Measurements from ENCODE around the gene LYZL6.
"Not testable (repeated sequence)": the region's sequence is repeated elsewhere in the genome, so short reads cannot be mapped to it uniquely, and the experiment has no call there.

LYZL6 gene

DNA sequence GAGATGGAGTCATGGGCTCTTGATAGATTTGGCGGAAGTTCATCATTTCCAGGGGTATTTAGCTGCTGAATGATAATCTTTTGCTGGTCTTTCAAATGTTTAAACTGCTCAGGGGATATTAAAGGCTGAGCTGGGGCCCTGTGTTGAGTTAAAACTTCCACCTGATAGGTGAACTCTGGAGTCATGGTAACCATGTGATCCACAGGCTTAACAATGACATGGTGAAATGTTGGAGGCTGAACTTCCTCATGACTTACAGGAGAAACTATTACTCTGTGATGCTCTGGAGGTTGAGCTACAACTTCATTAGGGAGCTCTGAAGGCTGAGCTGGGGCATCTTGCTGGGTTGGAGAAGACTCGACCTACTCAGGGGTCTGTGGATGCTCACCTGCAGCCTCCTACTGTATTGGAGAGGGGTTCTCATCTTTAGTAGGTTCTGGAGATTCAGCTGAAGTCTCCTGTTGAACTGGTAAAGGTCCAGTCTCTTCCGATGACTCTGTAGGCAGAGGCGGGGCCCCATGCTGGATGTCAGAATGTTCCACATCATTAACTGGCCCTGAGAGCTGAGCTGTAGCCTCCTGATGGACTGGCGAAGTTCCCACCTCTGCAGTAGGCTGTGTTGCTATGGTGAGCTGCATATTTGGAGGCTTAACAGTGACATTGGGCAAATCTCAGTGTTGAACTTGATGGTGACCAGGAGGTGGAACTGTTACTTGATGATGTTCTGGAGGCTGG lies 37.2 kb downstream of the LYZL6 start:
- DNase-seq: no peak

DNA sequence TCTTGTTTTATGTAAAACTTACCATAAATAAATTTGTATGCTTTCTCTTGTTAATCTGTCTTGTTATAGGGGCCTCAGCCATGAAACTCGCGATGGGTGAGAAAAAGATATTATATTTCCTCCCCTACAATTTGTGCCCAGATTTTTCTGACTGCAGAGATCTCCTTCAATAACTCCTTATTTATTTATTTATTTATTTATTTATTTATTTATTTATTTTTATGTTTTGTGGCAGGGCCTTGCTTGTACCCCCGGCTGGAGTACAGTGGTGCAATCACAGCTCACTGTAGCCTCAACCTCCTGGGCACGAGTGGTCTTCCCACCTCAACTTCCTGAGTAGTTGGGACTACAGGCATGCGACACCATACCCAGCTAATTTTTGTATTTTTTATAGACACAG lies 40.1 kb downstream of the LYZL6 start:
- no peak for DNase-seq

- no peak for DNase-seq
Observed at GRCh38 chr17:35901631-35902175, 41.8 kb downstream of the LYZL6 start.

DNA sequence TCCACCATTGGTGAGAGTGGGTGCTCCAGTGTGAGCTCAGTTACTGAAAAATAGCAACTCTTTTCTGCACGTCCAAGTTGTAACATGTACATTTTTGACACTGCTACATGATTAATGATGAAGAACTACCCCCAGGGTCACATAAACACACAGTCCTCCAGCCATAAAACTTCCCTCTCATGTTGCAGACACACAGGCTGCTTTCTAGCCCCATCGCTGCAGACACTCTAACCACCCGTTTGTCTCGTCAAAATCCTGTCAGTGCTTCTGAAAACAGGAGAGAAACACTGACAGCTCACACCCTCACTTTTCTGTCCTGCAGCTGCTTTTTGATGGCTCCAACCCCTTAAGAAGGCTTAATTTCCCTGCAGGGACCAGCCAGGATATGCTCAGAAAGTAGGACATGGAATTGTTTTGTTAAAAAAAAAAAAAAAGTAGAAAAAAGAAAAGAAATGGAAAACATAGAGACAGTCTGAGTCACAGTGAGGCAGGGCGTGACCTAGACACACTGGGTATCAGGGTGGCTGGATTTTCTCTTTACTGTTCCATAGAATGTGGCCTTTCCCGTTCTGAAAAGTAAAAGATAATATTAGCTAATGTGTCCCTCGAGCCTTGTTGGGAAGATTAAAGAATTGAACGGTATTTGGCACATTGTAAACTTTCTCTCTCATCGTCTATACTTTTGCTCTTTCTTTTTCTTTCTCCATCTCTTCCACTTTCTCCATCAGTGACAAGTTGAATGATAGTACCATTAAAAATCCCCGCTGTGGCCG lies 42.6 kb downstream of the LYZL6 start:
- DNase-seq: no peak

DNA sequence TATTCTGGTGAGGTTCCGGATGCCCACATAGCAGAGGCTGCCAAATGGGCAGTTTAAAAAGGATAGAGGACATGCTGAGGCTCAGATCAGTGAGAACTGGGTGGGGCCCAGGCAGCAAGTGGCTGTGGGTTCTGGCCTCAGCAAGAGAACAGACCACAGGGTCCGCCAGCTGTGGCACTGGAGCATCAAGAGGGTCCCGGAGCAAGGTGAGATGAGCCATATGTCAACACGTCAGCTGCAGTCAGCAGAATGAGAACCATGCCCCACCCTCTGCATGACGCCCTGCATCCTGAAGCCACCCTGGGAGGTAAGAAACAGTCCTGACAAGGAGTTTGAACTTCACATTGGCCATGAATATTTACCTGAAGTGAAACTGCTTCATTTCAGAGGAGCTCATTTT lies 43.2 kb downstream of the LYZL6 start:
- no peak for DNase-seq

- peak in 1 of 2 experiments; percentile 44 for DNase-seq
Observed at GRCh38 chr17:35898283-35899070, 45.0 kb downstream of the LYZL6 start.

DNA sequence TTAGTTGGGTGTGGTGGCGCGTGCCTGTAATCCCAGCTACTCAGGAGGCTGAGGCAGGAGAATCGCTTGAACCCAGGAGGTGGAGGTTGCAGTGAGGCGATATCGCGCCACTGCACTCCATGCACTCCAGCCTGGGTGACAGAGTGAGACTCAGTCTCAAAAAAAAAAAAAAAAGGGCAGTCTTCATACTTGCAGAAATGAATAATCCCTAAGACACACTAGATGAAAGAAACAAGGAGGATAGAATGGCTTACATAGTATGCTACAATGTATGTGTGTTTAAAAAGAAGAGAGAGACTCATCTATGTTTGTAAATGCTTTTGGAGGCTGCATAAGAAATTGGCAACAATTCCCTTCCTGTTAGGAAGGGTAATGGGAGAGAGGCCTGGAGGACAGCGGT lies 45.7 kb downstream of the LYZL6 start:
- DNase-seq: not testable (repeated sequence)

- peak in 1 of 2 experiments; percentile 43 for DNase-seq
Observed at GRCh38 chr17:35895636-35896587, 47.6 kb downstream of the LYZL6 start.

DNA sequence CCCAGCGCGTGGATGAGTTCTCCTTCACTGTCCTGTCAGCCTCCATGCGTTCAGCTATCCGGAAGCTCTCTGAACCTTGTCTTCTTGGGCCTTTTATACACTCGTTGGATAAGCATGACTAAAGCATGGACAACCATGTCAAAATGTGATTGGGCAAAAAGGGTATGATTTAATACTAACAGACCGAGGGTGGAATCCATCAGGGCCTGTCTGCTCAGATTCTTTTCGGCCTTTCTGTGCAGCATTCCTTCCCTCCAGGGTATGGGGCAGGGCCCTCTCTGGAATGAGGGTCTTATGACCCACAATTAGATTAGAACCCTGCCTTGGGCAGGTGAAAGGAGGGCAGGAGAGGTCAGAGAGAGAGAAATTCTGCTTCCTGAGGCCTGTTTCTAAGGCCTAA lies 49.3 kb downstream of the LYZL6 start:
- DNase-seq: no peak

DNA sequence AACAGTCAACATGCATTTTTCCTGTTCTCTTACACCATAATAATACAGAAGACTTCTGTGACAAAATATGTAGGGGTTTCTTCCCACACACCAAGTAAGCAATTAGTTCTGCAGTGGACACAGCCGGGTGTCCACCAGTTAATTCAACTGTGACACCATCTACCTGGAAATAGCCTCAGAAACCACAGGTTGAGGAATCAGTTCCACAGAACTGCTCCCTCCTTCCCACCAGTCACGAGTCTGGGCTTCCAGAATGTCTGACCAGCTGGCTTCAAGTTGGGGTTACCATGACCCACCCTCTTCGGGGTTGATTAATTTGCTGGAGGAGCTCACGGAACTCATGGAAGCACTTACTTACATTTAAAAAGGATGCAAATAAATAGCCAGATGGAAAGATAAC lies 49.8 kb downstream of the LYZL6 start:
- DNase-seq: no peak

DNA sequence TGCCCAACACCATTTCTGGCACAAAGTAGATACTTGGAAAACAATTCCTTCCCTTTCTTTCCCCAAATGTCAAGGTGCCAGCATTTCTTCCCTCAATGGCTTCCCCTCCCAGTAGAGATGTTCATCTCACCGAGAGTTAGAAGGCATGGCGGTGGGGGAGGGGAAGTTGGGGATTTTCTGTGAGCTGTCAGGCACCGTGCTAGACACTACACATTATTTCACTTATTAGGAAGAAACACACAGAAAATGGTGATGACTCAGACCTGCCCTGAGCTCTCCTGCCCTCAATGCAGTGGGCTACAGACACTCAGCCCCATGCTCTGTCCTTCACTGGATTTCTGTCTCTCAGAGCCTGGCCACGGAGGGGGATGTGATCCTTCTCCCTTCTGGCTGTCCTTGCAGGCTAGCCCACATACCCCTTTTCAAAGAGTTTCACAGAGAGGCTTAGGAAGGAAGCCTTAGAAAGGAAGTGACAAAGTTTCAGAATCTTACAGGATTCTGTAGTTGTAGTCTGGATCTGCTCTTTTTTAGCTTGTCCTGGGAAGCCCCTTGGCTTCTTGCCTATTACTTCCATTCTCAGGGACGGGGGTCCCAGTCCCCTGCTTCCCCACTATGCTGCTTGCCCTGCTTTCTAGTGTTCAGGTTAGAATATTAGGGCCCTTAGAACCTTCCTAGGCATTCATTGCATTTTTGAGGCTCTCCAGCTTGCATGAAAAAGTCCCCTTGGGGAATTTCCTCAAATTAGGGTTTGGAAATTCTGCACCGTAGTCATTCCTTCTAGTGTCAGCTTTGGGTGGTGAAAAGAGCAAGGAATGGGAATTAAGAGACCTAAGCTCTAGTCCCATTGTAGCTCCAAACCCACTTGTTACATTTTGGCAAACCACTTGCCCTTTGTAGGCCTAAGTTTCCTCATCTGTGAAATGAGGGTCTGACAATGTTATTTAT lies 51.1 kb downstream of the LYZL6 start:
- DNase-seq: peak; percentile 65 to 75

DNA sequence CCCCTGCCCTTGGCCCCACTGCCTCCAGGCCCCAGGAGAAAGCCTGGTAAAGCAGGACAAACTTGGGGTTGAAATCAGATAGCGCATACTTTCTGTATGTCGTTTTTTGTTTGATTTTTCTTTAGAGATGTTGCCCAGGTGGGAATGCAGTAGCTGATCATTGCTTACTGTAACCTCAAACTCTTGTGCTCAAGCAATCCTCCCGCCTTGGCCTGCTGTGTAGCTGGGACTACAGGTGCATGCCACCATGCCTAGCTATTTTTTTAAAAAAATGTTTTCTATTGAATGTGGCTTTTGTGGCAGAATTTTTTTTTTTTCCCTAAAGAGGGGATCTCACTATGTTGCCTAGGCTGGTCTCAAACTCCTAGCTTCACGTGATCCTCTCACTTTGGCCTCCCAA lies 52.2 kb downstream of the LYZL6 start:
- no peak for DNase-seq

DNA sequence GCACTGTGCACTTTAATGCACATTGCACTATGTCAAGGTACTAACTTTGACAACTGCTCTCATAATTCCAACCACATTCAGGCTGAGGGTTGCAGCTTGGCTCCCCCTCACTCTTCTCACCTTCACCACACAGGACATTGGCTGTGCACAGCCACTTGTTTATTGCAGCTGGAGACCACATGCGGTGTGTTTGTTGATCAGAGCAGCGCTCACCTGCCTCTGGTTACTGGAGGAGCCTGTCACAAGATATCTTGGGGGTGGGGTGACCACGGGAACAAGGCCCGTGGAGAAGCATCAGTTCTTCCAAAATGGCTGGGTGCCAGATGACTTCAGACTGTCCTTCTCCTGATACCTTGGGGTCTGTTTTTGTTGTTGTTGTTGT lies 52.7 kb downstream of the LYZL6 start:
- DNase-seq: no peak

GRCh38 chr17:35889818-35890773 lies 53.4 kb downstream of the LYZL6 start:
- no peak for DNase-seq

GRCh38 chr17:35889241-35889640 lies 54.3 kb downstream of the LYZL6 start:
- no peak for DNase-seq

Measured in activated CD4-positive, alpha-beta T cell treated with anti-CD3 and anti-CD28 coated beads, Interleukin-2, amount 50 U/mL, for 48 hours (primary cell).